Iris pigment epithelial cell (primary cell): Measurements from ENCODE around the gene RAPGEF1.

Experiments used
- DNase-seq: peaks from one replicate; pipeline ENCODE4 v3.0.0-alpha.2; 2011; ENCODE audit warnings: low read depth

RAPGEF1 gene

GRCh38 chr9:131752231-131752884 lies 12.5 kb upstream of the RAPGEF1 start:
- no peak for DNase-seq

GRCh38 chr9:131748411-131748955 lies 8.6 kb upstream of the RAPGEF1 start:
- DNase-seq: no peak

- peak; percentile 75 for DNase-seq
Observed at GRCh38 chr9:131747352-131747751, 7.5 kb upstream of the RAPGEF1 start.

GRCh38 chr9:131745610-131746009 lies 5.7 kb upstream of the RAPGEF1 start:
- no peak for DNase-seq

GRCh38 chr9:131744720-131745201 lies 4.9 kb upstream of the RAPGEF1 start:
- DNase-seq: no peak

GRCh38 chr9:131744171-131744719 lies 4.4 kb upstream of the RAPGEF1 start:
- peak; percentile 41 for DNase-seq

GRCh38 chr9:131743501-131743900 lies 3.6 kb upstream of the RAPGEF1 start:
- DNase-seq: no peak

- no peak for DNase-seq
Observed at GRCh38 chr9:131743096-131743495, 3.2 kb upstream of the RAPGEF1 start.

GRCh38 chr9:131740898-131741297 lies 1.0 kb upstream of the RAPGEF1 start:
- DNase-seq: no peak

GRCh38 chr9:131739133-131739958 lies 530 bp downstream of the RAPGEF1 start:
- peak; percentile 31 for DNase-seq

- no peak for DNase-seq
Observed at GRCh38 chr9:131738293-131739132, 1.4 kb downstream of the RAPGEF1 start.

- no peak for DNase-seq
Observed at GRCh38 chr9:131737426-131737825, 2.5 kb downstream of the RAPGEF1 start.

- DNase-seq: no peak
Observed at GRCh38 chr9:131736431-131736830, 3.4 kb downstream of the RAPGEF1 start.

GRCh38 chr9:131735238-131736128 lies 4.4 kb downstream of the RAPGEF1 start:
- no peak for DNase-seq

- DNase-seq: no peak
Observed at GRCh38 chr9:131734781-131735180, 5.1 kb downstream of the RAPGEF1 start.

GRCh38 chr9:131734165-131734610 lies 5.7 kb downstream of the RAPGEF1 start:
- peak; percentile 38 for DNase-seq

- peak; percentile 96 for DNase-seq
Observed at GRCh38 chr9:131733541-131734061, 6.3 kb downstream of the RAPGEF1 start.

- no peak for DNase-seq
Observed at GRCh38 chr9:131732636-131733289, 7.1 kb downstream of the RAPGEF1 start.

- peak; percentile 27 for DNase-seq
Observed at GRCh38 chr9:131732061-131732526, 7.8 kb downstream of the RAPGEF1 start.

- DNase-seq: no peak
Observed at GRCh38 chr9:131731644-131732043, 8.2 kb downstream of the RAPGEF1 start.
